Panc1 (cell line): ENCODE data around the gene SRBD1. TPM values are rescaled to one million over a fixed set of nuclear protein-coding genes. Genes with fewer than 3 reads are reported as not detected.

Experiments used
- ATAC-seq: fragments of 200-7000 bp; cut with Tn5 transposase; 2 replicates; pipeline ENCODE4 v1.9.1; 2020; ENCODE audit warnings: mild to moderate bottlenecking, moderate library complexity
- BruUV-seq: library from RNA; stranded (reverse); fragments of 400-500 nt; replicated peaks from 2 replicates; lab custom pipeline; 2021; lab: Mats Ljungman, UMichigan
- CTCF ChIA-PET: fragments of 300-600 bp; sonication (Branson Sonifier 250); formaldehyde crosslinking; loops from one replicate; lab custom pipeline; 2022; ENCODE audit warnings: antibody characterized with exemption; lab: Charles Lee
- POLR2A ChIA-PET: fragments of 300-600 bp; sonication (Branson Sonifier 250); formaldehyde crosslinking; loops from one replicate; lab custom pipeline; 2022; ENCODE audit warnings: antibody characterized with exemption; lab: Charles Lee
- DNase-seq: peaks from one replicate; pipeline ENCODE4 v3.0.0-alpha.2; 2010; ENCODE audit warnings: low read depth, low spot score
- H3K27ac ChIP-seq: 2 replicates; pipeline ENCODE4 v1.5.1; 2011; ENCODE audit warnings: mild to moderate bottlenecking, low read length, inconsistent platforms
- H3K27me3 ChIP-seq: fragments of 200-500 bp; sonication (Bioruptor generic); 2 replicates; pipeline ENCODE4 v1.6.0; 2014; ENCODE audit warnings: low read length, inconsistent platforms; ENCODE audit not compliant: control insufficient read depth, insufficient read depth
- H3K36me3 ChIP-seq: fragments of 200-500 bp; sonication (Bioruptor generic); 2 replicates; pipeline ENCODE4 v1.5.1; 2014; ENCODE audit warnings: inconsistent platforms, mild to moderate bottlenecking, low read length, moderate library complexity; ENCODE audit not compliant: control insufficient read depth, insufficient read depth
- H3K4me1 ChIP-seq: 2 replicates; pipeline ENCODE4 v1.5.1; 2011; ENCODE audit warnings: inconsistent platforms, mild to moderate bottlenecking, low read length, moderate library complexity; ENCODE audit not compliant: control insufficient read depth, insufficient read depth
- H3K4me3 ChIP-seq, 2 experiments: 2 replicates each; pipeline ENCODE4 v1.5.1; 2011 to 2012; ENCODE audit warnings: low read depth in 2 of 2, low read length in 2 of 2, mild to moderate bottlenecking in 2 of 2, inconsistent platforms in 1 of 2, moderate library complexity in 1 of 2
- H3K9me3 ChIP-seq: fragments of 200-500 bp; sonication (Bioruptor generic); 2 replicates; pipeline ENCODE4 v1.5.1; 2014; ENCODE audit warnings: low read depth, mild to moderate bottlenecking, inconsistent platforms, low read length, moderate library complexity; ENCODE audit not compliant: control insufficient read depth, insufficient read depth
- CTCF ChIP-seq: fragments of 450-650 bp; IDR thresholded peaks from 2 replicates; pipeline ENCODE4 v1.5.1; 2017; ENCODE audit warnings: mild to moderate bottlenecking
- POLR2AphosphoS5 ChIP-seq: IDR thresholded peaks from 2 replicates; pipeline ENCODE4 v1.6.1; 2012; ENCODE audit warnings: mild to moderate bottlenecking, low read depth, low read length, moderate library complexity
- REST ChIP-seq, 2 experiments: IDR thresholded peaks; 2 replicates each; pipeline ENCODE4 v1.6.1; 2011 to 2012; ENCODE audit warnings: low read depth in 2 of 2, control low read depth in 1 of 2, low read length in 1 of 2, mild to moderate bottlenecking in 1 of 2, moderate library complexity in 1 of 2; ENCODE audit not compliant: insufficient read depth in 1 of 2
- SIN3A ChIP-seq: IDR thresholded peaks from 2 replicates; pipeline ENCODE4 v1.6.1; 2012; ENCODE audit warnings: low read depth, mild to moderate bottlenecking, low read length, moderate library complexity, borderline replicate concordance; ENCODE audit not compliant: insufficient read depth
- TCF7L2 ChIP-seq: IDR thresholded peaks from 2 replicates; pipeline ENCODE4 v1.6.1; 2011; ENCODE audit warnings: mild to moderate bottlenecking, low read depth, low read length, inconsistent platforms
- in situ Hi-C: cut with HindIII; loops from 2 replicates; pipeline ENCODE4 v1.10.0; 2016; ENCODE audit warnings: low sequenced_read_pairs, low pct_unique_long_range_greater_than_20kb
- intact Hi-C: fragments of 100-400 bp; cut with micrococcal nuclease; formaldehyde crosslinking; loops from one replicate; pipeline ENCODE4 v1.10.0; 2022; ENCODE audit not compliant: unreplicated experiment
- total RNA-seq: library from RNA; stranded (reverse); gene quantifications from one replicate; pipeline ENCODE4 v1.2.1, GENCODE V29; 2021; ENCODE audit not compliant: unreplicated experiment

The SRBD1 gene
- total RNA-seq, 1 experiment from 2014 or later: 9.7 TPM

- no TSS peak for BruUV-seq
- Histone ChIP-seq H3K4me1 (no peaks in the 10 kb centered on the region), H3K27ac (no peak overlapping the region), H3K27me3 (peaks cover 18% of the 10 kb centered on the region), H3K9me3 (no peaks in the 10 kb centered on the region), H3K36me3 (no peaks in the 10 kb centered on the region), H3K4me3 (no peak overlapping the region)
- no peak for TF ChIP-seq REST (IDR thresholded peaks at IDR 0.05; ENCODE audit: insufficient read depth in 1 of 2, low read depth in 2 of 2, low read length in 1 of 2)
- no peak for TF ChIP-seq POLR2AphosphoS5
- TF ChIP-seq CTCF: no peak
- no peak for TF ChIP-seq TCF7L2
- no peak for TF ChIP-seq SIN3A
- no peak for DNase-seq
- in situ Hi-C loops: no loop called here
- no peak for ATAC-seq
- CTCF ChIA-PET: no interaction called here
- intact Hi-C loops: no loop called here
- POLR2A ChIA-PET: no interaction called here
Measured at GRCh38 chr2:45629971-45630370, 18.9 kb upstream of the SRBD1 start.

- Histone ChIP-seq H3K4me3 (no peak overlapping the region), H3K4me1 (no peaks in the 10 kb centered on the region), H3K36me3 (no peaks in the 10 kb centered on the region), H3K9me3 (no peaks in the 10 kb centered on the region), H3K27me3 (peaks cover 16% of the 10 kb centered on the region), H3K27ac (no peak overlapping the region)
- ChIA-PET POLR2A (no interaction called here), CTCF (no interaction called here)
- intact Hi-C loops (no loop called here), in situ Hi-C loops (no loop called here)
- no TSS peak for BruUV-seq
- DNase-seq (no peak), ATAC-seq (no peak)
- TF ChIP-seq REST (IDR thresholded peaks at IDR 0.05; ENCODE audit: insufficient read depth in 1 of 2, low read depth in 2 of 2, low read length in 1 of 2) (no peak), SIN3A (no peak), CTCF (no peak), POLR2AphosphoS5 (no peak), TCF7L2 (no peak)
Measured at GRCh38 chr2:45627911-45628310, 16.8 kb upstream of the SRBD1 start.
